Right lobe of liver (tissue), 4 donors: ENCODE data around the gene INIP.

Experiments used
- POLR2A ChIP-seq: fragments of 450-650 bp; IDR thresholded peaks from one replicate; pipeline ENCODE4 v1.6.1; 2017; ENCODE audit warnings: antibody characterized with exemption, mild to moderate bottlenecking
- TF ChIP-seq, protein P1 (sequence below), 4 donors: fragments of 200-600 bp in 3 of 4; fragments of 450-650 bp in 1 of 4; IDR thresholded peaks; one replicate each; pipeline versions ENCODE4 v1.5.1 to v1.8.0; 2016 to 2022; ENCODE audit warnings: antibody characterized with exemption in 4 of 4, mild to moderate bottlenecking in 2 of 4
- donor health status: DM: no; HTN: no; CAD: no.
- donor health status: DM: no; HTN: no; CAD: no.
- donor health status: DM: no; HTN: yes; CAD: no.

DNA sequence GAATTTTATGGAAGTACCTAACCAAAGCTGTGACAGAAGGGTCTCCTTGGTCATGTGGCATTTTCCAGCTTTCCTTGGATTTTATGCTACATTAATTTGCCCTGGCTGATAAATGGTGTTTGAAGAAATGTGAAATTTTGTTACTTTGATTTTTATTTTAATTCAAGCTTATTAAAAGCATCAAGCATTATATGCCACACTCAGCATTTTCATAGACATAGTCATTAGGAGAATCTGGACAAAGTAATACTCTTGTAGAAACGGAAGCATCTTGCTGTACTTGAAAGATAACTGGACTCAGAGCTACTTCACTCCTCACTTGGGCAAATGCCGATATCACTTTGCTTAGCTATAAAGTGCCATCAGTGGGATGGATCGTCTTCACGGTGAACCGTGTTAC, 54.2 kb downstream of the INIP start:
- TF ChIP-seq, protein P1, sequence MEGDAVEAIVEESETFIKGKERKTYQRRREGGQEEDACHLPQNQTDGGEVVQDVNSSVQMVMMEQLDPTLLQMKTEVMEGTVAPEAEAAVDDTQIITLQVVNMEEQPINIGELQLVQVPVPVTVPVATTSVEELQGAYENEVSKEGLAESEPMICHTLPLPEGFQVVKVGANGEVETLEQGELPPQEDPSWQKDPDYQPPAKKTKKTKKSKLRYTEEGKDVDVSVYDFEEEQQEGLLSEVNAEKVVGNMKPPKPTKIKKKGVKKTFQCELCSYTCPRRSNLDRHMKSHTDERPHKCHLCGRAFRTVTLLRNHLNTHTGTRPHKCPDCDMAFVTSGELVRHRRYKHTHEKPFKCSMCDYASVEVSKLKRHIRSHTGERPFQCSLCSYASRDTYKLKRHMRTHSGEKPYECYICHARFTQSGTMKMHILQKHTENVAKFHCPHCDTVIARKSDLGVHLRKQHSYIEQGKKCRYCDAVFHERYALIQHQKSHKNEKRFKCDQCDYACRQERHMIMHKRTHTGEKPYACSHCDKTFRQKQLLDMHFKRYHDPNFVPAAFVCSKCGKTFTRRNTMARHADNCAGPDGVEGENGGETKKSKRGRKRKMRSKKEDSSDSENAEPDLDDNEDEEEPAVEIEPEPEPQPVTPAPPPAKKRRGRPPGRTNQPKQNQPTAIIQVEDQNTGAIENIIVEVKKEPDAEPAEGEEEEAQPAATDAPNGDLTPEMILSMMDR (IDR thresholded peaks at IDR 0.05): no peak
- no peak for TF ChIP-seq POLR2A
